VCaP (cell line): ENCODE data around the gene PYGM.

Experiments used
- H3K27ac ChIP-seq: fragments of 450-650 bp; 2 replicates; pipeline ENCODE4 v1.5.1; 2017
- CTCF ChIP-seq: fragments of 450-650 bp; conservative IDR thresholded peaks from 2 replicates; pipeline ENCODE4 v1.5.1; 2017; ENCODE audit warnings: mild to moderate bottlenecking, moderate library complexity

PYGM gene

GRCh38 chr11:64789331-64790204 lies 29.8 kb upstream of the PYGM start:
- TF ChIP-seq CTCF = no peak
- H3K27ac ChIP-seq = no peak overlapping the region

- no peak for TF ChIP-seq CTCF
- H3K27ac ChIP-seq = no peak overlapping the region
These were observed 28.8 kb upstream of the PYGM start for GRCh38 chr11:64788321-64789215.

- peak; percentile 97 for TF ChIP-seq CTCF
- H3K27ac ChIP-seq = no peak overlapping the region
These were observed 27.9 kb upstream of the PYGM start for GRCh38 chr11:64787526-64788320.

- TF ChIP-seq CTCF = no peak
- peak overlapping the region; percentile 58 for H3K27ac ChIP-seq
These were observed 26.5 kb upstream of the PYGM start for GRCh38 chr11:64786308-64786707.

- no peak; the same call in 1 of the 2 replicates for TF ChIP-seq CTCF
These were observed 25.2 kb upstream of the PYGM start for GRCh38 chr11:64784813-64785581.

GRCh38 chr11:64778473-64779298 lies 18.9 kb upstream of the PYGM start, which contains the start of gene SF1:
SF1 (minus strand) TSS chr11:64778542; CDS start chr11:64778392, 150 bp downstream.
- 0 out of 2 replicates have a peak, but pooled peaks have one; percentile 32 for TF ChIP-seq CTCF
- peak within 1 kb of the TSS; percentile 100 for H3K27ac ChIP-seq

More at GRCh38 chr11:64784813-64785581, 25.2 kb upstream of the PYGM start:
- peak overlapping the region; percentile 58 for H3K27ac ChIP-seq
